Activated CD4-positive, alpha-beta T cell treated with anti-CD3 and anti-CD28 coated beads, Interleukin-2, Interleukin-6, amounts not matched to agents 100 ng/mL and 50 ng/mL, durations not matched to agents 16 hours and 8 hours (primary cell): ENCODE results near the gene SULT2B1.
"Not testable (repeated sequence)": the region's sequence is repeated elsewhere in the genome, so short reads cannot be mapped to it uniquely, and the experiment has no call there.

Experiments
- DNase-seq: peaks from one replicate; pipeline ENCODE4 v3.0.0-alpha.2; 2020

Gene SULT2B1

DNA sequence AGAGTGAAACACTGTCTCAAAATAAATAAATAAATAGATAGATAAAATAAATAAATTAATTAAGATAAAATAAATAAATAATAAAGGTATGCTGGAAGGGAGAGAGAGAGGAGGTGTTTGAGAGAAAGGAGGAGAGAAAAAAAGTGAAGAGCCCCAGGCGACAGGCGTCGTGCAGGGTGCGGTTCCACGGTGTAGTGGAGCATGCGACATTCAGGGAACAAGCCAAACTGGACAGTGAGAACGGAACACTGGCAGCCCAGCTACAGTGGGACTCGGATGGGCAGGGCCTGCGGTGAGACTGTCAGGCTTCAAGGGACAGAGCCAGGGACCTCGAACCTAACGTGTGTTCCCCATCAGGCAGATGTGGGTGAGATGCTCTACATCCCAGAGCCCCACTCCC, 9.4 kb downstream of the SULT2B1 start:
- no peak for DNase-seq

DNA sequence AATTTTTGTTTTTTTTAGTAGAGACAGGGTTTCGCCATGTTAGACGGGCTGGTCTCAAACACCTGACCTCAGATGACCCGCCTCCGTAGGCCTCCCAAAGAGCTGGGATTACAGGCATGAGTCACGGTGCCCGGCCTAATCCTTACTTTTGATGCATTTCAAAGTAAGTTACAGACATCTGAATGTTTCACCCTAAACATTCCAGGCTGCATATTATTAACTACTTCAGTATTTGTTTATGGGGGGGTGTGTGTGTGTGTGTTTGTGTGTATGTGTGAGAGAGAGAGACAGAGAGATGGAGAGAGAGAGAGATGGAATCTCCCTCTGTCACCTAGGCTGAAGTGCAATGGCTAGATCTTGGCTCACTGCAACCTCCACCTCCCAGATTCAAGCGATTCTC, 13.1 kb downstream of the SULT2B1 start:
- DNase-seq: no peak

DNA sequence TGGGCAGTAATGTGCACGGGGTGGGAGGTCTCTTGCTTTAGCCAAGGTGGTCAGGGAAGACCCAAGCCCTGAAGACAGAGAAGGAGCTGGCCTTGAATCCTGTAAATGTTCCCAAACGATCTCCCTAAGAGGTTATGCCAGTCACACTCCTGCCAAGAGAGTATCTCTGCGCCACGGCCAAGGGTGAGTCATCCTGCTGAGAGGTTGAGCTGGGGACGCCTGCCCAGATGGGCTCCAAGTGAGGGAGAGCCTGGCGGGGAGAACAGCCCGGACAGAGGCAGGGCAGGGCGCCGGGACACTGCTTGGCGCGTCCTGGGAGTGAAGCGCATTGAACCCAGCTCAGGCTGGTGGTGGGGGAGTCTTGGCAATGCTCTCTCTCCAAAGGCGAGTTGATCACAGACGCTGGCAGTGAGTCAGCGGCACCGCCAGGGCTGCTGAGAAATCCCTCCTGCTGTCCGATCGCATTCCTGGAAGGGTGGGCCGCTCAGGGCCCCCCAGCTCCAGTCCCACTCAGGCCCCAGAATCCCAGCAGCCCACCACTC, 16.4 kb downstream of the SULT2B1 start:
- no peak for DNase-seq

DNA sequence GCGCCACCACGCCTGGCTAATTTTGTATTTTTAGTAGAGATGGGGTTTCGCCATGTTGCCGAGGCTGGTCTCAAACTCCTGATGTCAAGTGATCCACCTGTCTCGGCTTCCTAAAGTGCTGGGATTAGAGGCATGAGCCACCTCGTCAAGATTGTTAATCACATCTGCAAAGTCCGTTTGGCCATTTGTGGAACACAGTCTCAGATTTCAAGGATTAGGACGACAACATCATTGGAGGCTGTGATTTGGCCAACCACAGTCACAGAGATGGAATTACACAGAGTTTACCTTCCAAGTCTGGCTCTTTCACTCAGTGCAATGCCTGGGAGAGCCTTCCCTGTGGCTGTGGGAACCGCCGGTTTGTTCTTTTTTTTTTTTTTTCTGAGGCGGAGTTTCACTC, 17.8 kb downstream of the SULT2B1 start:
- no peak for DNase-seq

DNA sequence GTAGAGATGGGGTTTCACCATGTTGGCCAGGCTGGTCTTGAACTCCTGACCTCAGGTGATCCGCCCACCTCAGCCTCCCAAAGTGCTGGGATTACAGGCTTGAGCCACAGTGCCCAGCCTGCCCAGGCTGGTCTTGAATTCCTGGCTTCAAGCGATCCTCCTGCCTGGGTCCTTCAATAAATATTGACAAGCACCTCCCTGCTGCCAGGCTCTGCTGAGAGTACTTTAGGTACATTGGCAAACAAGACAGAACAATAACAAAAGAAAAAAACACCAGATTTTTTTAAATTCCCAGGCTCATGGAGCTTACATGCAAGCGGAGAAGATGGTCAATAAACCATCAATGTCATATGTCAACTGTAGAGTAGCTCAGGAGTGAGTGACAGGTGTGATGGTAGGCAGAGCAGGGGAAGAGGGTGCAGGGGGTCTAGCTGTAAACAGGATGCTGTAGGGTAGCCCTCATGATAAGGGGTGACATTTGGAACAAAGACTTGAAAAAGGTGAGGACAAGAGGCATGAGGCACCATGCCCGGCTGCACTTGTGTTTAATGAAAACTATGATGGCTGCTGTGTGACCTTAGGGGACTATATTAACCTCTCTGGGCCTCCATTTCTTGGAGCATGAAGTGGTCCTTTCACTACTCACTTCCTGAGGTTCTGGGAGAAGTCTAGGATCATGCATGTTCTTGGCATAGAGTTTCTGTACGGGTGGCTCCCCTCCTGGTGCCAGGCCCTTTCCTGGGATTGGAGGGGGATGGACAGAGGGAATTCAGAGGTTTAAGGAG, 19.6 kb downstream of the SULT2B1 start:
- no peak for DNase-seq

DNA sequence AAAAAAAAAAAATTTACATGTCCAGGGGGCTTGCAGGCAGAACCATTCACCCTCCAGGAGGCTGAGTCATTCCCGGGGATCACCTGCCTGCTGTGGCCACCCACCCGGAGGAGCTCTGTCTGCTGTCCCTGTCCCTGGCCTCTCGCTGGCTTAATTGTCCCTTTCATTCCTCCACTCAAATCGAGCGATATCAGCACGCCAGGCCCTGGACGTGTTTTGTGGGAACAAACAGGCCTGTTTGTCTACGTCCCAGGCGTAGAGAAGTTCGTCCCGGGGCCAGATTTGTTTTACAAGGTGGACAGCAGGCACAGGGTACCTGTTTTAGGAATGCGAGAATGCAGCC, 21.2 kb downstream of the SULT2B1 start:
- no peak for DNase-seq

DNA sequence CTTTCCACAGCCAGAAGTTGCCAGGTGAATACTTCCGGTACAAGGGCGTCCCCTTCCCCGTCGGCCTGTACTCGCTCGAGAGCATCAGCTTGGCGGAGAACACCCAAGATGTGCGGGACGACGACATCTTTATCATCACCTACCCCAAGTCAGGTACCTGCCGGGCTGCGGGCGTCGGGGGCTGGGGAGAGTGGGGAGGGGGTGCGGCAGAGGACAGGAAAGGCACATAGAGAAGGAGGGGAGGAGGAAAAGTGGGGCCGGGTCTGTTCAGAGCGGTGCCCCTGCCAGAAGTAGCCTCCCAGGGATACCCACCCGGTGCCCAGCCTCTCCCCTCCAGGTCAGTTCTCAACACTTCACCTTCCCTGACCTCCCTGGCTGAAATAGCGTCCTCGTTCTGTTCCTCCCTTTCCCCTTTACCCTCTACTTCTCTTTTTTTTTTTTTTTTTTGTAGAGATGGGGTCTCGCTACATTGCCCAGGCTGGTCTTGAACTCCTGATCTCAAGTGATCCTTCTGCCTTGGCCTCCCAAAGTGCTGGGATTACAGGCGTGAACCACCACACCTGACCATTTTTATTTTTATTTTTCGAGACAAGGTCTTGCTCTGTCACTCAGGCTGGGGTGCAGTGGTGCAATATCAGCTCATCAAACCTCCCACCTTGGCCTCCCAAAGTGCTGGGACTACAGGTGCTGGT, 24.1 kb downstream of the SULT2B1 start:
- DNase-seq: no peak

DNA sequence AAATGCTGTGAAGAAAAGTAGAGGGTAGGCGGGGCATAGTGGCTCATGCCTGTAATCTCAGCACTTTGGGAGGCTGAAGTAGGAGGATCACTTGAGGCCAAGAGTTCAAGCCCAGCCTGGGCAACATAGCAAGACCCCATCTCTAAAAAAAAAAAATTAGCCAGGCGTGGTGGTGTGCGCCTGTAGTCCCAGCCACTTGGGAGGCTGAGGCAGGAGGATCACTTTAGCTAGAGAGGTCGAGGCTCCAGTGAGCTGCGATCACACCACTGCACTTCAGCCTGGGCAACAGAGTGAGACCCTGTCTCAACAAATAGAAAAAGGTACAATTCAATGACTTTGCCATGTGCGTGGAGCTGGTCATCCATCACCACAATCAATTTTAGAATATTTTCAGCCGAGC, 25.9 kb downstream of the SULT2B1 start:
- not testable (repeated sequence) for DNase-seq

DNA sequence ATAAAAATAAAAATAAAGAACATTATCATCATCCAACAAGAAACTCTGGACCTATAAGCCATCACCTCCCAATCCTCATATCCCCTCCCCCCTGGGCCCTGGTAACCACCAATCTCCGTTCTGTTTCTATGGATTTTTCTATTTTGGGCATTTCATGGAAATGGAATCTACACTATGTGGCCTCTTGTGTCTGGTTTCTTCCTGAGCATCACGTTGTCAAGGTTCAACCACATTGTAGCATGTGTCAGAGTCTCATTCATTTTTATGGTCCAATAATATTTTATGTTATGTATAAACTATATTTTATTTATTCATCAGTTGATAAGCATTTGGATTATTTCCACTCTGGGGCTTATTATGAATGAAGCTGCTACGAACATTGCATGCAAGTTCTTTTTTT, 26.9 kb downstream of the SULT2B1 start:
- no peak for DNase-seq

DNA sequence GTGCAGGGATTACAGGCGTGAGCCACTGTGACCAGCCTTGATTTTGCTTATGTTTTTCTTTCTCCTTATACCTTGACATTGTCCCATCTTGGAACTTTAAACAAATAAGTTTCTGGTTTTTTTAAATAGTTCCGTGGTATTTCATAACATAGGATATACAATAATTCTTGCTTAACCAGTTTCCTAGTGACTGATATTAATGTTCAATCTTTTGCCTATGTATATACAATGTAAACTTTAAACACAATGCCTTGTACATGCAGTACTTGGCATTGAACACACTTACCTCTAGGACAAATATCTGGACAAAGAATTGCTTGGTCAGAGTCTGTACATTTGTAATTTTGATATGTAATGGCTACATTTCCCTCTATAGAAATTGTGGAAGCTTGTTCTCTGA, 30.2 kb downstream of the SULT2B1 start:
- DNase-seq: no peak

DNA sequence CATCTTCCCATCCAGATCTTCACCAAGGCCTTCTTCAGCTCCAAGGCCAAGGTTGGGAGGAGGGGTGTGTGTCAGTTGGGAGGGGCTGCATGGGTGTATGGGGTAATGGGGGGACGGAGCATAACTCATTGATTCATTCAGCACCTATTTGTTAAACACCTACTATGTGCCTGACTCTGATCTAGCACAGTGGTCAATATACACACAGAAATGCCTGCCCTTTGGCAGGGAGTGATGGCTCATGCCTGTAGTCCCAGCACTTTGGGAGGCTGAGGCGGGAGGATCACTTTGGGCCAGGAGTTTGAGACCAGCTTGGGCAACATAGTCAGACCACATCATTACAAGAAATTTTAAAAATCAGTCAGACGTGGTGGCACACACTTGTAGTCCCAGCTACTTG, 35.4 kb downstream of the SULT2B1 start:
- no peak for DNase-seq

DNA sequence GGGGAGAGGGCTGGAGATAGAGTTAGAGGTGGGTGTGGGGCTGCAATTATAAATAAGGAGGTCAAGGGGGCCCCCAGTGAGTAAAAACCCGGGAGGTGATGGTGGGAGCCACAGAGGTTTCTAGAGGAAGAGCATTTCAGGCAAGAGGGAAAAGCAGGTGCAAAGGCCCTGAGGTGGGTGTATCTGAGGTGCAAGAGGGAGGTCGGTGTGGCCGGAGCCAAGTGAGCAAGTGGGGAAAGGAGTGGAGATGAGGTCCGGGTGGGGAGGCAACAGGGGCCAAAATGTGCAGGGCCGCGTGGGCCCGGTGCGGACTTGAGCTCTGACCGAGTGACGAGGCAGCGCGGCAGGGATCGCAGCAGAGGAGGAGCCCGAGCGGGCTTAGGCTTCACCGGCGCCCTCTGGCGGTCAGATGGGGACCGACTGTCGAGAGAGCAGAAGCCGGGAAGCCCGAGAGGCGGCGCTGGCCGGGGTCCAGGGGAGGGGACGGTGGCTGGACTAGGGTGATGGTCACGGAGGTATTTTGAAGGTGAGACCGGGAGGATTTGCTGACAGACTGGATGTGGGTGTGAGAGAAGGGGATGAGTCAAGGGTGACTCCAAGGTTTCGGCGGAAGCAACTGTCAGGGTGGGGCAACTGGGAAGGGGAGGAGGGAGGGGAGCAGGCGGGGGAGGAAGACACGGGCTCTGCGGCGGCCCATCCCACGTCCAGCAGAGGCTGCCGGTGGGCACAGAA, 36.9 kb downstream of the SULT2B1 start:
- DNase-seq: peak; percentile 93

DNA sequence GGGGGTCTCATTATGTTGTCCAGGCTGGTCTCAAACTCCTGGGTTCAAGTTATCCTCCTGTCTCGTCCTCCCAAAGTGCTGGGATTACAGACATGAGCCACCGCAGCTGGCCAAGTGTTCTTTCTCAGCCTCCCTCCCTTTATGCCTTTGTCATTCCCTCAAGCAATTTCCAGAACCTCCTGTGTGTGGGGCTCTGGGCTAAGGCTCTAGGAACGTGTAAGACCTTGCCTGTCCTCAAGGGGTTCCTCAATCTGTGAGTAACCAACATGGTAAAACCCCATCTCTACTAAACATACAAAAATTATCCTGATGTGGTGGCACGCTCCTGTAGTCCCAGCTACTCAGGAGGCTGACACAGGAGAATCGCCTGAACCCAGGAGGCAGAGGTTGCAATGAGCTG, 39.0 kb downstream of the SULT2B1 start:
- no peak for DNase-seq

DNA sequence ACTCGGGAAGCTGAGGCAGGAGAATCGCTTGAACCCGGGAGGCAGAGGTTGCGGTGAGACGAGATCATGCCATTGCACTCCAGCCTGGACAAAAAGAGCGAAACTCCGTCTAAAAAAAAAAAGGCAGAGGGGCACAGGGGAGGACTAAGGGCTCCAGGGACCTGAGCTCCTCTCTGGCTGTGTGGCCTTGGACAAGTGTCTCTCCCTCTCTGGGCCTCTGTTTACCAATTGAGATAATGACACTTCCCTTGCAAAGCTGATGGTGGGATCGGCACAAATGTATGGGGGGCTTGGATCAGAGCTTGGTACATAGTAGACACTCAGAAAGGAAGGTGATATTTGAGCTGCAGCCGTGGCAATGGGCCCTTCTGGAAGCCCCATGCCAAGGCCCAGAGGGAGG, 43.2 kb downstream of the SULT2B1 start:
- DNase-seq: no peak

DNA sequence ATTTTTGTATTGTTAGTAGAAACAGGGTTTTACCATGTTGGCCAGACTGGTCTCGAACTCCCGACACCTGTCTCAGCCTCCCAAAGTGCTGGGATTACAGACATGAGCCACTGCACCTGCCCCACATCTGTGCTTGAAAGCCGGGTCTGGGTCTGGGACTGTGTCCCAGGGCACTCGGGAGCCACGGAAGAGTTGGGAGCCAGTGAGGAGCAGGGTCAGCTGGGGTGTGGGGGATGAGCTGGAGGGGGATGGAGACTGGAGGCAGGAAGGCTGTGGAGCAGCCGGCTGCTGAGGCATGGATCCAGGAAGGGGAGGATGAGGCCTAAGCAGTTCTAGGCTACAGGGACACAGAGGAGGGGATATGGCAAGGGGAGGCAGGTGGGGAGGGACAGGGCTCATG, 43.9 kb downstream of the SULT2B1 start:
- DNase-seq: no peak

DNA sequence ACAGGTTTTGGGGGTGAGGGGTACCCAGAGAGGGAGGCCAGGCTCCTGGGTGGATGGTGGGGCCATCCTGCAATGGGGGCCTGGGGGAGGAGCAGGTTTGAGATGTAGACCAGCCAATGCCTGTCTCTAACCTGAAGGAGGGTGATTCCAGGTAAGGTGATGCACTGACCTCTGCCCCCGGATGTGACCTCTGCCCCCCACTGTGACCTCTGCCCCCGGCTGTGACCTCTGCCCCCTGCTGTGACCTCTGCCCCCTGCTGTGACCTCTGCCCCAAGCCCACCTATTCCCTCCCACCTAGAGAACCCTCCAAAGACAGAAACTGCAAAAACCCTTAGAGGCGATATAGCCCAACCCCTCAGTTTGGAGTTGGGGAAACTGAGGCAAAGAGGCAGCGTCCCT, 44.3 kb downstream of the SULT2B1 start:
- no peak for DNase-seq

DNA sequence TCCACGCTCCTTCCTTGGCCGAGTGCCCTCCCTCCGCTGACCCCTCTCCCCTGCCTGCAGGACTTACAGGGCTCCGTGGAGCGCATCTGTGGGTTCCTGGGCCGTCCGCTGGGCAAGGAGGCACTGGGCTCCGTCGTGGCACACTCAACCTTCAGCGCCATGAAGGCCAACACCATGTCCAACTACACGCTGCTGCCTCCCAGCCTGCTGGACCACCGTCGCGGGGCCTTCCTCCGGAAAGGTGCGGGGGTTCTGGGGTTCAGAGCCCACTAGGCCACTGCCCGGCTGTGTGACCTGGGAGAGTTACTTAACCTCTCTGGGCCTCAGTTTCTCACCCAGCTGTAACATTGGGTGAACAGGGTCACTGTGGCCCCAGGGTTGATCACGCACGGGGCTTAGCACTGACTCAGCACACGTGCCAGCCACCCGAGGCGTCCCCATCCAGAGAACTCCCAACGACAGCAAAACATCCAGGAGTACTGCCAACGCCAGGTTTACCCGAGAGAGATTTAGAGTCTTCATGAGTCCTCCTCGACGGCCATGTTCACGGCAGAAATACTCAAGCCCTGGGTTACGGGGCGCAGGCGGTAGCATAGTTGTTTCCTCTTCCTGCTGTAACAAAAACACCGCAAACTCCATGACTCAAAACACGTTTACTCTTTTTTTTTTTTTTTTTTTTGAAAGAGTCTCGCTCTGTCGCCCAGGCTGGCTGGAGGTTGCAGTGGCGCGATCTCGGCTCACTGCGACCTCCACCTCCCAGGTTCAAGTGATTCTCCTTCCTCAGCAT, 44.9 kb downstream of the SULT2B1 start:
- peak; percentile 62 for DNase-seq

DNA sequence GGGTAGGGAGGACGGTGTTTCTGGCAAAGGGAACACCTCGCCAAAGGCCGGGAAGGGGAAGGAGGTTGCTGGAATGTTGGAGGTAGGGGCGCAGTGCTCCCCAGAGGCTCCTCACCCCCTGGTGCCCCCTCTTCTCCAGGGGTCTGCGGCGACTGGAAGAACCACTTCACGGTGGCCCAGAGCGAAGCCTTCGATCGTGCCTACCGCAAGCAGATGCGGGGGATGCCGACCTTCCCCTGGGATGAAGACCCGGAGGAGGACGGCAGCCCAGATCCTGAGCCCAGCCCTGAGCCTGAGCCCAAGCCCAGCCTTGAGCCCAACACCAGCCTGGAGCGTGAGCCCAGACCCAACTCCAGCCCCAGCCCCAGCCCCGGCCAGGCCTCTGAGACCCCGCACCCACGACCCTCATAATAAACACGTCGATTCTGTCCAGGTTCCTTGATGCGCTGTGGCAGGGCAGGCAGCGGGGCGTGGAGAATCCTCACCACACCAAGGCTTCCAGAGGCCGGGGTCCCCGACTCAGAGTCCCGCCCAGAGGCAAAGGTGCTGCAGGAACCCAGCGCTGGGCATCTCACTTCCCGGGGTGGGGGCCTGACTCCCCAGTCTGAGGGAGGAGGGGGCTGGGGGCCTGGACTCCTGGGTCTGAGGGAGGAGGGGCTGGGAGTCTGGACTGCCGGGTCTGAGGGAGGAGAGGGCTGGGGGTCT, 47.2 kb downstream of the SULT2B1 start:
- no peak for DNase-seq

DNA sequence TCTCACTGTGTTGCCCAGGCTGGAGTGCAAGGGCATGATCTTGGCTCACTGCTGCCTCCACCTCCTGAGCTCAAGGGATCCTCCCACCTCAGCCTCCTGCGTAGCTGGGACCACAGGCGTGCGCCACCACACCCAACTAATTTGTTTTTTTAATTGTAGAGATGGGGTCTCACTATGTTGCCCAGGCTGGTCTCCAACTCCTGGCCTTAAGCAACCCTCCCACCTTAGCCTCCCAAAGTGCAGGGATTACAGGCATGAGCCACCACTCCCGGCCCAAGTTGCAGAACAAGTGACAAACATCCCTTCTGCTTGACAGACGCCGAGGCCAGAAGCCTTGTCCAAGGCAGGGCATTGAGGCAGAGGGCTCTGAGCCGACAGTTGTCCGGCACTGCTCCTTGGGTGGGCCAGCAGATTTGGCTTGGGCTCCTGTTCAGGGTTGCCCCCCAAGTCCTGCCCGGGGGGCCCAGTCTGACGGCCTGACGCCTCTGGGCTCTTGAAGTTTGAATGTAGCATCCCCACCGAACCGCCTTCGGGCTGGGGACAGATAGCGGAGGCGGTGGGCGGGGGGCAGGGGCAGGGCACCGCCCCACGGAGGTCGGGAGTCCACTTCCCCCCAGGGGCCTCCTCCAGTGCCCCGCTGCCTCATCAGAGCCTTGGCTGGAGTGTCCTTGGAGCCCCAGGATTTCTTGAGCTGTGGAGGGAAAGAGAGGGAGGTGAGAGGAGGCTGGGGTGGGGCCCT, 48.9 kb downstream of the SULT2B1 start:
- no peak for DNase-seq

DNA sequence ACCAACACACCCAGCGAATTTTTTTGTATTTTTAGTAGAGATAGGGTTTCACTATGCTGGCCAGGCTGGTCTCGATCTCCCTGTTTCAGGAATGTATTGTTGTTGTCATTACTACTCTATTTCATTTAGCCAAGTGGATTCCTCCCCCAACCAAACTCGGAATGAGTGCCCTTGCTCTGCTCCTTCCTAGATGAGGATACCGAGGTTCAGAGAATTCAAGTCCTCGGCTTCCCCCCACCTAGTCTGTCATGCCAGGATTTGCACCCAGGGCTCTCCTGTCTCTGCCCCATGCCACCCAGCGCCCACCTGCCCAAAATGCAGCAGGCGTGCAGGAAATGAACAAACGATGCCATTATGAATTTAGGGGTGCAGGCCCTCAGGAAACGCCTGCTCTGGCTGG, 51.0 kb downstream of the SULT2B1 start:
- no peak for DNase-seq

DNA sequence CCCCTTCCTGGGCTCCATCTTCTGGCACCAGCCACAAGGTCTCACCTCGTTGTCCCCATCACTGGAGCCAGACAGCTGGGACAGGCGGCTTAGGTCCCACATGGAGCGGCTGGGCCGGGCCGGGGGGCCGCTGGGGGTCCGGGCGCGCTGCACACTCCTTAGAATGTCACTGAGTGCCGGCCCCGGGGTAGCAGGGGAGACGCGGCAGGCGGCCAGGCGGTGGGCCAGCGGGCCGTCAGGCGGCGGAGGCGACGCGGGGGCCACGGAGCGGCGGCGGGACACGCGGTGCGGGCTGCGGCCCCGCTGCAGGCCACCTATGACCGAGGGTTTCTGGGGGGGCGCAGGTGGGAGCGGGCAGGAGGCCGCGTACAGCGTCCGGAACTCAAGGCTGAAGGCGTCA, 51.5 kb downstream of the SULT2B1 start:
- DNase-seq: no peak

DNA sequence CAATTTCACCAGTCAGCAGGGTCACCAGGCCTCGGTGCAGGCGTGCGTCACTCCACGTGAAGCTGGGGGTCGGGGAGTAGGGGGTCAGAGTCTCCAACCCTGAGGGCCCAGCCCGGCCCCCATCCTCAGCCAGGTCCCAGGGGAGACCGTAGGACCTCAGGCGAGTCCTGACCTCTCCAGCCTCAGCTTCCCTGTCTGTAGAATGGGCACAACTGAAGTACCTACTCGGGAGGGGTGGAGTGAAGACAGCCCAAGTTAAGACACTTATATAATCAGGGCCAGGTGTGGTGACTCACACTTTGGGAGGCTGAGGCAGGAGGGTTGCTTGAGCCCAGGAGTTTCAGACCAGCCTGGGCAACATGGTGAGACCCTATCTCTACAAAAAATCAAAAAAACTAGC, 51.9 kb downstream of the SULT2B1 start:
- DNase-seq: no peak
